GM12878 (cell line): ENCODE measurements around the gene PLA2G4E. TPM values are rescaled to one million over a fixed set of nuclear protein-coding genes. Genes with fewer than 3 reads are reported as not detected.

Source experiments
- ATAC-seq: fragments of 200-7000 bp; cut with Tn5 transposase; 3 replicates; pipeline ENCODE4 v1.9.1; 2020; ENCODE audit warnings: mild to moderate bottlenecking, moderate library complexity
- BruUV-seq: library from RNA; stranded (reverse); fragments of 400-500 nt; replicated peaks from 2 replicates; lab custom pipeline; 2021; lab: Mats Ljungman, UMichigan
- CTCF ChIA-PET: fragments of 300-600 bp; sonication (Branson Sonifier 250); formaldehyde crosslinking; extraction: SDS; loops from one replicate; lab custom pipeline; 2021; ENCODE audit warnings: inconsistent platforms; lab: Yijun Ruan, JAX
- POLR2A ChIA-PET: fragments of 350-600 bp; formaldehyde crosslinking; extraction: SDS; loops from one replicate; lab custom pipeline; 2021; ENCODE audit warnings: inconsistent platforms; lab: Charles Lee
- RAD21 ChIA-PET: fragments of 300-600 bp; sonication (Branson Sonifier 250); formaldehyde crosslinking; loops from one replicate; lab custom pipeline; 2023; ENCODE audit warnings: antibody characterized with exemption; ENCODE audit not compliant: unreplicated experiment; lab: Charles Lee
- SMC1A ChIA-PET: fragments of 300-600 bp; sonication (Branson Sonifier 250); formaldehyde crosslinking; loops from one replicate; lab custom pipeline; 2023; ENCODE audit not compliant: unreplicated experiment, uncharacterized antibody; lab: Charles Lee
- DNase-seq: peaks from one replicate; pipeline ENCODE4 v3.0.0-alpha.2; 2011; ENCODE audit warnings: low read depth, low spot score
- FAIRE-seq: peaks from 3 replicates; lab custom pipeline; 2011; peaks lifted over from hg19 to GRCh38; lab: Jason Lieb, UNC
- H2AFZ ChIP-seq: 2 replicates; pipeline ENCODE4 v1.6.0; 2011; ENCODE audit warnings: low read depth, low read length, control low read depth; ENCODE audit not compliant: control insufficient read depth
- H3K27ac ChIP-seq: 2 replicates; pipeline ENCODE4 v1.5.1; 2011; ENCODE audit warnings: control low read depth; ENCODE audit not compliant: control insufficient read depth, insufficient read depth
- H3K27me3 ChIP-seq, 2 experiments: replicated peaks in 1 of 2; 2 replicates each; pipeline versions ENCODE4 v1.6.0 to v1.6.1; 2011; ENCODE audit warnings: low read length in 1 of 2; ENCODE audit not compliant: control insufficient read depth in 2 of 2, insufficient read depth in 2 of 2
- H3K36me3 ChIP-seq, 2 experiments: 2 replicates each; pipeline ENCODE4 v1.5.1; 2011; ENCODE audit warnings: low read length in 1 of 2; ENCODE audit not compliant: control insufficient read depth in 2 of 2, insufficient read depth in 2 of 2
- H3K4me1 ChIP-seq: 2 replicates; pipeline ENCODE4 v1.6.1; 2011; ENCODE audit warnings: mild to moderate bottlenecking, low read length, moderate library complexity, mixed read lengths; ENCODE audit not compliant: control insufficient read depth, insufficient read depth
- H3K4me2 ChIP-seq: 2 replicates; pipeline ENCODE4 v1.6.0; 2011; ENCODE audit warnings: control low read depth; ENCODE audit not compliant: control insufficient read depth, insufficient read depth
- H3K4me3 ChIP-seq: fragments of 200-600 bp; sonication (generic); 2 replicates; pipeline ENCODE4 v1.5.1; 2016
- H3K79me2 ChIP-seq: 2 replicates; pipeline ENCODE4 v1.6.0; 2011; ENCODE audit warnings: low read length; ENCODE audit not compliant: control insufficient read depth, insufficient read depth
- H3K9ac ChIP-seq: 2 replicates; pipeline ENCODE4 v1.8.0; 2011; ENCODE audit warnings: low read length, control low read depth, mixed read lengths; ENCODE audit not compliant: control insufficient read depth, insufficient read depth
- H3K9me3 ChIP-seq: replicated peaks from 3 replicates; pipeline ENCODE4 v1.5.1; 2011; ENCODE audit warnings: mild to moderate bottlenecking, low read length; ENCODE audit not compliant: control insufficient read depth, insufficient read depth
- H4K20me1 ChIP-seq: 2 replicates; pipeline ENCODE4 v1.6.0; 2011; ENCODE audit not compliant: control insufficient read depth, insufficient read depth
- CHD4 ChIP-seq: fragments of 200-600 bp; sonication (generic); IDR thresholded peaks from 2 replicates; pipeline ENCODE4 v1.6.1; 2016; ENCODE audit warnings: mild to moderate bottlenecking
- EP300 ChIP-seq, 2 experiments: fragments of 150-350 bp in 1 of 2; IDR thresholded peaks; 2 replicates each; pipeline ENCODE4 v1.6.1; 2011 to 2012; ENCODE audit warnings: low read depth in 2 of 2, low read length in 2 of 2, borderline replicate concordance in 1 of 2, improper control_type of control experiment in 1 of 2, inconsistent platforms in 1 of 2; ENCODE audit not compliant: control insufficient read depth in 1 of 2
- ESRRA ChIP-seq: IDR thresholded peaks from 2 replicates; pipeline ENCODE4 v1.6.1; 2012; ENCODE audit warnings: mild to moderate bottlenecking, low read length, improper control_type of control experiment
- MEF2B ChIP-seq: fragments of 450-650 bp; IDR thresholded peaks from 2 replicates; pipeline ENCODE4 v1.6.1; 2018; ENCODE audit warnings: mild to moderate bottlenecking, moderate library complexity; ENCODE audit not compliant: partially characterized antibody, poor library complexity, severe bottlenecking
- NFYB ChIP-seq: IDR thresholded peaks from 2 replicates; pipeline ENCODE4 v1.6.1; 2011; ENCODE audit warnings: low read depth, mild to moderate bottlenecking, low read length, improper control_type of control experiment, moderate library complexity; ENCODE audit not compliant: insufficient read depth
- PAX5 ChIP-seq: IDR thresholded peaks from 2 replicates; pipeline ENCODE4 v1.6.1; 2011; ENCODE audit warnings: low read depth, low read length, borderline replicate concordance
- PAX8 ChIP-seq: fragments of 450-650 bp; IDR thresholded peaks from 2 replicates; pipeline ENCODE4 v1.6.1; 2017; ENCODE audit warnings: mild to moderate bottlenecking, moderate library complexity
- POU2F2 ChIP-seq: IDR thresholded peaks from 3 replicates; pipeline ENCODE4 v1.6.1; 2011; ENCODE audit warnings: low read depth, mild to moderate bottlenecking, low read length, borderline replicate concordance
- RAD51 ChIP-seq: fragments of 450-650 bp; IDR thresholded peaks from 2 replicates; pipeline ENCODE4 v1.6.1; 2016; ENCODE audit warnings: moderate library complexity, mild to moderate bottlenecking, inconsistent platforms
- SREBF1 ChIP-seq: IDR thresholded peaks from 2 replicates; pipeline ENCODE4 v1.6.1; 2012; ENCODE audit warnings: mild to moderate bottlenecking, low read length
- TBL1XR1 ChIP-seq: IDR thresholded peaks from 2 replicates; pipeline ENCODE4 v1.6.1; 2012; ENCODE audit warnings: low read depth, low read length, improper control_type of control experiment
- ZNF207 ChIP-seq: fragments of 450-650 bp; IDR thresholded peaks from 2 replicates; pipeline ENCODE4 v1.6.1; 2014; ENCODE audit warnings: antibody characterized with exemption, mild to moderate bottlenecking, borderline replicate concordance
- ZNF274 ChIP-seq: IDR thresholded peaks from one replicate; pipeline ENCODE4 v1.8.0; 2011; ENCODE audit not compliant: insufficient read length, insufficient read depth
- ZSCAN29 ChIP-seq: fragments of 450-650 bp; IDR thresholded peaks from 2 replicates; pipeline ENCODE4 v1.6.1; 2017; ENCODE audit warnings: mild to moderate bottlenecking, moderate library complexity
- WGBS: methylation state at CpG from one replicate; pipeline ENCODE4 v1.1.6; 2016; ENCODE audit warnings: low lambda C conversion rate; ENCODE audit not compliant: insufficient replicate concordance, insufficient coverage; ENCODE audit errors: missing lambda C conversion rate; 5-methylcytosine and 5-hydroxymethylcytosine counted together
- in situ Hi-C: fragments of 300-500 bp; cut with MboI; formaldehyde crosslinking; loops from 9 replicates; pipeline ENCODE4 v1.14.3; 2018; ENCODE audit warnings: mixed read lengths
- intact Hi-C: fragments of 100-400 bp; cut with micrococcal nuclease; formaldehyde crosslinking; loops from one replicate; pipeline ENCODE4 v1.14.2; 2022; ENCODE audit not compliant: unreplicated experiment
- polyA plus RNA-seq, 11 experiments: library from polyadenylated mRNA; depleted of rRNA in 4 of 11; unstranded in 6 of 11; stranded (reverse) in 5 of 11; fragments of >200 nt; fragmentation: Nextera tagmentation in 4 of 11; fragmentation: Illumina TruSeq in 1 of 11; extraction: Ambion mirVana in 4 of 11; extraction: Trizol in 1 of 11; gene quantifications; 1 replicate in 1 of 11; 2 replicates in 10 of 11; pipeline versions ENCODE4 v1.2.1 to v1.2.3, GENCODE V29; 2011 to 2016; ENCODE audit warnings: inconsistent platforms in 2 of 11, missing spikeins in 2 of 11, low read depth in 1 of 11
- total RNA-seq, 4 experiments: library from RNA; depleted of rRNA in 3 of 4; stranded (reverse); fragments of >200 nt in 3 of 4; fragmentation: Illumina TruSeq in 1 of 4; extraction: Trizol in 1 of 4; gene quantifications; 2 replicates each; pipeline versions ENCODE4 v1.2.1 to v1.2.3, GENCODE V29; 2013 to 2021
- TF ChIP-seq, protein P1 (sequence below): fragments of 150-350 bp; IDR thresholded peaks from 2 replicates; pipeline ENCODE4 v1.6.1; 2014; ENCODE audit warnings: mild to moderate bottlenecking, low read depth, low read length
- TF ChIP-seq, protein P2 (sequence below): fragments of 450-650 bp; IDR thresholded peaks from 2 replicates; pipeline ENCODE4 v1.6.1; 2016; ENCODE audit warnings: mild to moderate bottlenecking
- TF ChIP-seq, protein P3 (sequence below): IDR thresholded peaks from 2 replicates; pipeline ENCODE4 v1.6.1; 2012; ENCODE audit warnings: mild to moderate bottlenecking, low read depth, low read length

Gene PLA2G4E
- total and polyA plus RNA-seq, 10 of the 15 experiments (the other 5 are each of a cell fraction or from before 2014, with no cell fraction given) = 0.05 to 0.32 (median 0.06) TPM; not detected in 5

DNA sequence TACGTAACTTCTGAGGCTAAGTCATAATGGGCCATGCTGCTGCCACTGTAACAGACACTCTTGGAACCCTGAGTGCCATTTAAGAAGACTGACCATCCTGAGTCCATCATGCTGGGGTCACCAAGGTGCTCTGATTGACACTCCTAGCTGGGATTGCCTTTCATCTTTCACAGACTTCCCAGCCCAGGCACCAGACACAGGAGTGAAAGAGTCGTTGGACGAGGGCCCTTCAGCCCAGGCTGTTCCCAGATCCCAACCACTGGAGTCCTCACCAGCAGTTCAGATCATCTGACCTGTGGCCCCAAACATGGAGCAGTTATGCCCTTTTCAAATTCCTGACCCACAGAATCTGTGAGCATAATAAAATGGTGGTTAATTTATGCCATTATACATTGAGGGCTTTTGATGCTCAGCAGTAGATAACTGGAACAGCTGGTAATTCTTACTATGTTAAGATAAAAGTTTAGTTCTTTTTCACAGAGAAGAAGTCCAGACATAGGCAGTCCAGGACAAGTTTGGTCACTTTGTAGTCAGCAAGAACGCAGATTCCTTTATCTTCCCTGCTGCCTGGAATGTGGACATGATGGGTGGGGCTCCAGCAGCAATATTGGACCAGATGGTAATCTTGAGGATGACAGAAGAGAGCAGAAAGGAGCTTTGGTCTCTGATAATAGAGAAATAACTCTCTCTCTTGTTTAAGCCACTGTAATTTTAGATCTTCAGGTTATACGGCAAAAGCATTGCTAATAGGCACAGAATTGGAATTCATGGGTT is 41.2 kb downstream of the PLA2G4E start:
- BruUV-seq = no TSS peak
- no peak for ATAC-seq
- H3K9me3 ChIP-seq = no peaks in the 10 kb centered on the region
- 69% methylated on average over 5 of the region's 5 CpGs for WGBS
- FAIRE-seq = no peak
- CTCF ChIA-PET = interaction anchor here (0.6 to 3.3 kb wide), 5 partner anchors 10 to 103 kb away, joined by 3 to 19 read pairs (median 3); no protein-coding TSS in a partner anchor
- no peak for DNase-seq
- no peak overlapping the region for H2AFZ ChIP-seq
- no peak overlapping the region for H3K4me2 ChIP-seq
- no peak overlapping the region for H3K4me3 ChIP-seq
- H3K9ac ChIP-seq = no peak overlapping the region
- intact Hi-C loops (no loop called here), in situ Hi-C loops (no loop called here)
- H3K27me3 ChIP-seq = peaks cover 0 to 2% of the 10 kb centered on the region in 2 experiments; a peak in 1 of 4 replicates
- no peaks in the 10 kb centered on the region for H4K20me1 ChIP-seq
- POLR2A ChIA-PET = interaction anchor here (1.1 kb wide), 1 partner anchor 22 kb away, joined by 3 read pairs; no protein-coding TSS in a partner anchor
- H3K36me3 ChIP-seq = no peaks in the 10 kb centered on the region
- TF ChIP-seq PAX5 (no peak), CHD4 (no peak), PAX8 (no peak), RAD51 (no peak), ZNF207 (no peak), POU2F2 (no peak), NFYB (no peak), MEF2B (no peak), ZSCAN29 (no peak), TBL1XR1 (no peak), SREBF1 (no peak), ZNF274 (no peak), EP300 (IDR thresholded peaks at IDR 0.05; ENCODE audit: borderline replicate concordance in 1 of 2, control insufficient read depth in 1 of 2, low read depth in 2 of 2, low read length in 2 of 2) (no peak), ESRRA (no peak)
- TF ChIP-seq, protein P1, sequence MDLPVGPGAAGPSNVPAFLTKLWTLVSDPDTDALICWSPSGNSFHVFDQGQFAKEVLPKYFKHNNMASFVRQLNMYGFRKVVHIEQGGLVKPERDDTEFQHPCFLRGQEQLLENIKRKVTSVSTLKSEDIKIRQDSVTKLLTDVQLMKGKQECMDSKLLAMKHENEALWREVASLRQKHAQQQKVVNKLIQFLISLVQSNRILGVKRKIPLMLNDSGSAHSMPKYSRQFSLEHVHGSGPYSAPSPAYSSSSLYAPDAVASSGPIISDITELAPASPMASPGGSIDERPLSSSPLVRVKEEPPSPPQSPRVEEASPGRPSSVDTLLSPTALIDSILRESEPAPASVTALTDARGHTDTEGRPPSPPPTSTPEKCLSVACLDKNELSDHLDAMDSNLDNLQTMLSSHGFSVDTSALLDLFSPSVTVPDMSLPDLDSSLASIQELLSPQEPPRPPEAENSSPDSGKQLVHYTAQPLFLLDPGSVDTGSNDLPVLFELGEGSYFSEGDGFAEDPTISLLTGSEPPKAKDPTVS = no peak
- TF ChIP-seq, protein P2, sequence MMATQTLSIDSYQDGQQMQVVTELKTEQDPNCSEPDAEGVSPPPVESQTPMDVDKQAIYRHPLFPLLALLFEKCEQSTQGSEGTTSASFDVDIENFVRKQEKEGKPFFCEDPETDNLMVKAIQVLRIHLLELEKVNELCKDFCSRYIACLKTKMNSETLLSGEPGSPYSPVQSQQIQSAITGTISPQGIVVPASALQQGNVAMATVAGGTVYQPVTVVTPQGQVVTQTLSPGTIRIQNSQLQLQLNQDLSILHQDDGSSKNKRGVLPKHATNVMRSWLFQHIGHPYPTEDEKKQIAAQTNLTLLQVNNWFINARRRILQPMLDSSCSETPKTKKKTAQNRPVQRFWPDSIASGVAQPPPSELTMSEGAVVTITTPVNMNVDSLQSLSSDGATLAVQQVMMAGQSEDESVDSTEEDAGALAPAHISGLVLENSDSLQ = no peak
- TF ChIP-seq, protein P3, sequence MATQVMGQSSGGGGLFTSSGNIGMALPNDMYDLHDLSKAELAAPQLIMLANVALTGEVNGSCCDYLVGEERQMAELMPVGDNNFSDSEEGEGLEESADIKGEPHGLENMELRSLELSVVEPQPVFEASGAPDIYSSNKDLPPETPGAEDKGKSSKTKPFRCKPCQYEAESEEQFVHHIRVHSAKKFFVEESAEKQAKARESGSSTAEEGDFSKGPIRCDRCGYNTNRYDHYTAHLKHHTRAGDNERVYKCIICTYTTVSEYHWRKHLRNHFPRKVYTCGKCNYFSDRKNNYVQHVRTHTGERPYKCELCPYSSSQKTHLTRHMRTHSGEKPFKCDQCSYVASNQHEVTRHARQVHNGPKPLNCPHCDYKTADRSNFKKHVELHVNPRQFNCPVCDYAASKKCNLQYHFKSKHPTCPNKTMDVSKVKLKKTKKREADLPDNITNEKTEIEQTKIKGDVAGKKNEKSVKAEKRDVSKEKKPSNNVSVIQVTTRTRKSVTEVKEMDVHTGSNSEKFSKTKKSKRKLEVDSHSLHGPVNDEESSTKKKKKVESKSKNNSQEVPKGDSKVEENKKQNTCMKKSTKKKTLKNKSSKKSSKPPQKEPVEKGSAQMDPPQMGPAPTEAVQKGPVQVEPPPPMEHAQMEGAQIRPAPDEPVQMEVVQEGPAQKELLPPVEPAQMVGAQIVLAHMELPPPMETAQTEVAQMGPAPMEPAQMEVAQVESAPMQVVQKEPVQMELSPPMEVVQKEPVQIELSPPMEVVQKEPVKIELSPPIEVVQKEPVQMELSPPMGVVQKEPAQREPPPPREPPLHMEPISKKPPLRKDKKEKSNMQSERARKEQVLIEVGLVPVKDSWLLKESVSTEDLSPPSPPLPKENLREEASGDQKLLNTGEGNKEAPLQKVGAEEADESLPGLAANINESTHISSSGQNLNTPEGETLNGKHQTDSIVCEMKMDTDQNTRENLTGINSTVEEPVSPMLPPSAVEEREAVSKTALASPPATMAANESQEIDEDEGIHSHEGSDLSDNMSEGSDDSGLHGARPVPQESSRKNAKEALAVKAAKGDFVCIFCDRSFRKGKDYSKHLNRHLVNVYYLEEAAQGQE = no peak
- SMC1A ChIA-PET = interaction anchor here (0.6 to 1.9 kb wide), 4 partner anchors 9 to 30 kb away, joined by 3 to 7 read pairs (median 3); no protein-coding TSS in a partner anchor
- RAD21 ChIA-PET = interaction anchor here (0.6 kb wide), 1 partner anchor 22 kb away, joined by 5 read pairs; no protein-coding TSS in a partner anchor
- H3K4me1 ChIP-seq = no peaks in the 10 kb centered on the region
- H3K27ac ChIP-seq = no peak overlapping the region
- H3K79me2 ChIP-seq = no peaks in the 10 kb centered on the region
